ENCODE measurements around the gene UBE2N.

The UBE2N gene

DNA sequence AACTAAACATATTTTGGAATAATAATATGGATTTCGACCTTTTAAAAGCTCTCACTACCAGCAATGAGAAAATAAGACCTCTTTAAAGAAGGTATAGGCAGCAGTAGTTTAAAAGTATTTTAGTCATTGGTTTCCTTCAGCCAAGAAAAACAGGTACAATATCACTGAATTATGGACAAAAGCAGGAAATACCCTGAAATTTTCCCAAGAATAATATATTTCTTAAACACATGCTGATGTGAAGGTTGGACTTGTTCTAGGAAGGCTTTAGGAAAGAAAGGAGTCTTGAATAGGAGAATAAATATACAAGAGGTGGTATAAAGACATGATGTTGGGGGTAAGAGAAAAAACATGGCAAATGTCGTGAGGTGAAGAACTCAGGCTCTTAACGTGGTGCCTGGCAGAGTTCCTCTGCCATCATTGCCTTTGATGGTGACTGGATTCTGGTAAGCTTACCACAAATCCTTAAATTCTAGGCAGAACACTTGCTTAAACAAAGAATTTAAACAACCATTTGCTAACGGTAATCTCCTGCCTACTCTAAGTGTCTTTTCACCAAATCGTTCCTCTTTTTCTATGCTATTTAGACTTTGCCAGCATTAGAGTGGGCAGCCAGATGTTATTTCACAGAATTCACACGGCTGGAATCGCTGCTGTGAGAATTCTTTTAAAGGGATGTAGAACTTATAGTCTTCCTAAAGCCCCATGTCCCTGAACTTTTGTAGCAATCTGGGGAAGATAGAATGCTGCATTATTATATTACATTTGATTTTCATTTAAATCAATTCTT lies 75.9 kb downstream of the UBE2N start:
- DNase-seq (ENCODE audit: low spot score) = no peak
- in situ Hi-C loops (cut with MboI; ENCODE audit: low sequenced_read_pairs, unreplicated experiment) = no loop called here
- no peak for TF ChIP-seq CTCF (IDR thresholded peaks at IDR 0.05; ENCODE audit: borderline replicate concordance, control extremely low read depth, extremely low read depth, insufficient read depth, missing control alignments)

- TF ChIP-seq CTCF (IDR thresholded peaks at IDR 0.05; ENCODE audit: borderline replicate concordance, control extremely low read depth, extremely low read depth, insufficient read depth, missing control alignments) = no peak
- DNase-seq (ENCODE audit: low spot score) = peak; percentile 42
- in situ Hi-C loops (cut with MboI; ENCODE audit: low sequenced_read_pairs, unreplicated experiment) = no loop called here
These were observed 77.9 kb downstream of the UBE2N start for GRCh38 chr12:93363841-93364297.

DNA sequence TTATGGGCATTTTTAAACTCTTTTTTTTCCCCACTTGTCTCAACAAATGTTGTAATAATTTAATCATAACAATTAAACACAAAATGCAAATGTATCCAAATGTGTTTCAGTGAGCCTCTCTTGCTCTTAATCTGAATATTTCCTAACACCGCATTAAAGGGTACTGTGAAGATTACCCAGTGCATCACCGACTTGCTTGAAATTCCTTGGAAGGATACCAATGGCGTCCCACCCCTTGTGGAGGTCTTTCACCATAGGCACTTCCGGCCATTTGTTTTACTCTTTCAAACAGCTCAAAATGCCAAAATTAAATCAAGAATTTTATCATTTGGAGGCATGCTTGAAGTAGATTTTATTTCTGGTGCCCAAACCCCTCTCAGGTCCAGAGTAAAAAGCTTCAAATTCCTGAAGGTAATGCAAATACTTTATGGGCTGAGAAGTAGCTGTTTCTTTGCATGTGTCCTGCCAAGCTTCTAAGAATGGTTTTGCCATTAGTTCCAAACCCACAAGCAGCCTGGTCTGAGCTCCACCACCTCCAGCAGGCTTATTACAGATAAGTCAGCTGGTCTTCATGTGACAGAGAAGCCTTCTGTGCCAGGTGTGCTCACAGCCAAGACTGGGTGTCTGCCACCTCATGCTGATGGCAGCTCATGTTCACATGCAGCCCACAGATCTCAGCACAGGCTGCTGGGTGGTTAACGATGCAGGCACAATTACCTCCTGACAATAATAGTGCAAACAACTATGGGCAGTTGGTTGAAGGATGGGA lies 80.4 kb downstream of the UBE2N start:
- in situ Hi-C loops (cut with MboI; ENCODE audit: low sequenced_read_pairs, unreplicated experiment) = no loop called here
- DNase-seq (ENCODE audit: low spot score) = no peak
- TF ChIP-seq CTCF (IDR thresholded peaks at IDR 0.05; ENCODE audit: borderline replicate concordance, control extremely low read depth, extremely low read depth, insufficient read depth, missing control alignments) = no peak

GRCh38 chr12:93360688-93361087 lies 81.1 kb downstream of the UBE2N start:
- in situ Hi-C loops (cut with MboI; ENCODE audit: low sequenced_read_pairs, unreplicated experiment) = no loop called here
- DNase-seq (ENCODE audit: low spot score) = no peak
- TF ChIP-seq CTCF (IDR thresholded peaks at IDR 0.05; ENCODE audit: borderline replicate concordance, control extremely low read depth, extremely low read depth, insufficient read depth, missing control alignments) = no peak

- DNase-seq (ENCODE audit: low spot score) = no peak
- no peak for TF ChIP-seq CTCF (IDR thresholded peaks at IDR 0.05; ENCODE audit: borderline replicate concordance, control extremely low read depth, extremely low read depth, insufficient read depth, missing control alignments)
- in situ Hi-C loops (cut with MboI; ENCODE audit: low sequenced_read_pairs, unreplicated experiment) = no loop called here
These were observed 82.9 kb downstream of the UBE2N start for GRCh38 chr12:93358821-93359220.

GRCh38 chr12:93358058-93358457 lies 83.7 kb downstream of the UBE2N start:
- no peak for TF ChIP-seq CTCF (IDR thresholded peaks at IDR 0.05; ENCODE audit: borderline replicate concordance, control extremely low read depth, extremely low read depth, insufficient read depth, missing control alignments)
- in situ Hi-C loops (cut with MboI; ENCODE audit: low sequenced_read_pairs, unreplicated experiment) = no loop called here
- DNase-seq (ENCODE audit: low spot score) = peak; percentile 48

All from GM13976 (cell line).